OCI-LY7 (cell line): ENCODE measurements around the gene HIF1AN. TPM values are rescaled to one million over a fixed set of nuclear protein-coding genes. Genes with fewer than 3 reads are reported as not detected.

Source experiments
- BruUV-seq: library from RNA; stranded (reverse); fragments of 400-500 nt; replicated peaks from 2 replicates; lab custom pipeline; 2021; lab: Mats Ljungman, UMichigan
- CTCF ChIA-PET: fragments of 300-600 bp; sonication (Branson Sonifier 250); formaldehyde crosslinking; loops from one replicate; lab custom pipeline; 2022; ENCODE audit warnings: antibody characterized with exemption; ENCODE audit not compliant: unreplicated experiment; lab: Charles Lee
- POLR2A ChIA-PET: fragments of 300-600 bp; sonication (Branson Sonifier 250); formaldehyde crosslinking; loops from one replicate; lab custom pipeline; 2022; ENCODE audit warnings: antibody characterized with exemption; lab: Charles Lee
- DNase-seq: peaks from one replicate; pipeline ENCODE4 v3.0.0-alpha.2; 2015; ENCODE audit warnings: low spot score
- H2AFZ ChIP-seq: fragments of 200-600 bp; sonication (generic), shearing (Covaris generic); 2 replicates; pipeline ENCODE4 v1.6.1; 2014; ENCODE audit warnings: mild to moderate bottlenecking, antibody characterized with exemption, low read length, moderate library complexity
- H3K27ac ChIP-seq: fragments of 200-600 bp; sonication (generic); 2 replicates; pipeline ENCODE4 v1.5.1; 2014; ENCODE audit warnings: mixed run types, low read depth, mild to moderate bottlenecking, moderate library complexity, low read length, inconsistent platforms; ENCODE audit not compliant: poor library complexity, severe bottlenecking
- H3K36me3 ChIP-seq: fragments of 200-600 bp; sonication (generic); 2 replicates; pipeline ENCODE4 v1.6.1; 2014; ENCODE audit warnings: mild to moderate bottlenecking, antibody characterized with exemption, low read length, moderate library complexity, mixed read lengths; ENCODE audit not compliant: insufficient read depth
- H3K4me1 ChIP-seq: fragments of 200-600 bp; sonication (generic); 2 replicates; pipeline ENCODE4 v1.5.1; 2014; ENCODE audit warnings: mild to moderate bottlenecking, low read length; ENCODE audit not compliant: insufficient read depth, poor library complexity, severe bottlenecking
- H3K4me2 ChIP-seq: fragments of 200-600 bp; sonication (generic); 2 replicates; pipeline ENCODE4 v1.6.1; 2014; ENCODE audit warnings: mild to moderate bottlenecking, low read length
- H3K4me3 ChIP-seq: fragments of 200-600 bp; sonication (generic); 2 replicates; pipeline ENCODE4 v1.5.1; 2014; ENCODE audit warnings: mild to moderate bottlenecking, low read depth, low read length; ENCODE audit not compliant: poor library complexity, severe bottlenecking
- H3K79me2 ChIP-seq: fragments of 200-600 bp; sonication (generic); 2 replicates; pipeline ENCODE4 v1.6.1; 2016; ENCODE audit warnings: low read depth, mild to moderate bottlenecking, low read length, moderate library complexity, mixed read lengths; ENCODE audit not compliant: insufficient read depth
- H3K9me2 ChIP-seq: fragments of 200-600 bp; sonication (generic); 2 replicates; pipeline ENCODE4 v1.6.1; 2016; ENCODE audit warnings: mild to moderate bottlenecking, low read length, mixed read lengths; ENCODE audit not compliant: insufficient read depth
- H3K9me3 ChIP-seq: fragments of 200-600 bp; sonication (generic); 2 replicates; pipeline ENCODE4 v1.6.1; 2014; ENCODE audit warnings: mild to moderate bottlenecking, mixed run types, low read length, mixed read lengths
- H4K20me1 ChIP-seq: fragments of 200-600 bp; sonication (generic); 2 replicates; pipeline ENCODE4 v1.6.1; 2014; ENCODE audit warnings: mild to moderate bottlenecking, antibody characterized with exemption, low read length, moderate library complexity, mixed read lengths; ENCODE audit not compliant: insufficient read depth
- CTCF ChIP-seq: fragments of 200-600 bp; sonication (generic); conservative IDR thresholded peaks from 2 replicates; pipeline ENCODE4 v1.5.1; 2014; ENCODE audit warnings: mild to moderate bottlenecking, antibody characterized with exemption, low read length, moderate library complexity, mixed read lengths
- EZH2phosphoT487 ChIP-seq: fragments of 200-600 bp; sonication (generic); IDR thresholded peaks from 2 replicates; pipeline ENCODE4 v1.6.1; 2018; ENCODE audit warnings: low read depth, borderline replicate concordance, mild to moderate bottlenecking, mixed run types, antibody characterized with exemption, low read length, moderate library complexity, mixed read lengths
- intact Hi-C: fragments of 100-400 bp; cut with micrococcal nuclease; formaldehyde crosslinking; loops from one replicate; pipeline ENCODE4 v1.10.0; 2022; ENCODE audit not compliant: unreplicated experiment
- total RNA-seq, 2 experiments: library from RNA; depleted of rRNA in 1 of 2; stranded (reverse); fragments of >200 nt in 1 of 2; shearing (Covaris generic) in 1 of 2; gene quantifications; 2 replicates each; pipeline ENCODE4 v1.2.3, GENCODE V29; 2014 to 2022

Gene HIF1AN
- total RNA-seq, 2 experiments from 2014 or later, result 10.6 to 44.6 TPM

DNA sequence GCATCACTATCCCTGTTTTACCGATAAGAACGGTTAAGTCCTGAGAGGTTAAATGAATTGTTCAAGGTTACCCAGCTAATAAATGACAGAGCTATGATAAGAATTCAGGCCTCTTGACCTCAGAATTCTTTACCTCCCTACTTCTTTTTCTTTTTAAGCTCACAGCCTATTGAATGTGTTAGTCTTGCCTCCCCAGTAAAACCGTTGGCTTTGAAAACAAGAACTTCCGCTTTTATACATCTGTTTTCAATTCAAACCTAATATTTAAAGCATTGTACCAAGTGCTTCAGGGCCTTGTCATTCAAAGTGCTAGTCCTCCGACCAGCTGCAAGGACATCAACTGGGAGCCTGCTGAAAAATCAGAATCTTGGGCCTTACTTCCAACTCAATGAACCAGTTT lies 31.6 kb upstream of the HIF1AN start:
- Histone ChIP-seq H3K4me1 (peaks cover 19% of the 10 kb centered on the region), H3K27ac (peak overlapping the region; percentile 62), H3K36me3 (no peaks in the 10 kb centered on the region; the same call in 1 of the 2 replicates), H3K4me2 (no peak overlapping the region), H3K9me3 (no peaks in the 10 kb centered on the region), H2AFZ (peak overlapping the region; percentile 54; the same call in 1 of the 2 replicates), H4K20me1 (no peaks in the 10 kb centered on the region), H3K79me2 (no peaks in the 10 kb centered on the region), H3K4me3 (no peak overlapping the region), H3K9me2 (no peaks in the 10 kb centered on the region)
- DNase-seq, result peak; percentile 67
- ChIA-PET POLR2A (interaction anchor here (1.1 to 1.3 kb wide), 2 partner anchors 9 to 206 kb away, joined by 3 to 5 read pairs; no protein-coding TSS in a partner anchor), CTCF (no interaction called here)
- no TSS peak for BruUV-seq
- no peak for TF ChIP-seq EZH2phosphoT487
- TF ChIP-seq CTCF, result no peak
- intact Hi-C loops, result no loop called here

DNA sequence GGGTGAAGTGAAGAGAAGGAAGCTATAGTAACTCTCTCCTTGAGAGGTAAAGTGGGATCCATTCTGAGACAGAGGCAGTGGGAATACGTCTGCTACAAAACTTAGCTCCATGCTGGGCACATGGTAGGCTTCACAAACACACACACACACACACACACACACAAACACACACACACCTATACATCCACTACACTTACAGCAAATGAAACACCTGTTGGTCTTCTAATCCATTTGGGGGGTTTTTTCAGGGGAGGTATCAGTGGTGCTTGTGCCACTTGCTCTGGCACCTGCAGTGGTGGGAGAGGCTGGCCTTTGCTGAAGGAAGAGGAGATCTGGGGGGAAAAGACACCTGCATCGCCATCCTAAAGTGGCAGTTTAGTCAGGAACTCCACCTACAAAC lies 30.6 kb upstream of the HIF1AN start:
- no peak overlapping the region for H2AFZ ChIP-seq
- no peak overlapping the region for H3K4me2 ChIP-seq
- H3K9me2 ChIP-seq, result no peaks in the 10 kb centered on the region
- H3K9me3 ChIP-seq, result no peaks in the 10 kb centered on the region
- H3K79me2 ChIP-seq, result no peaks in the 10 kb centered on the region
- no peak overlapping the region for H3K4me3 ChIP-seq
- no peaks in the 10 kb centered on the region; the same call in 1 of the 2 replicates for H3K36me3 ChIP-seq
- CTCF ChIA-PET, result no interaction called here
- BruUV-seq, result no TSS peak
- H4K20me1 ChIP-seq, result no peaks in the 10 kb centered on the region
- TF ChIP-seq EZH2phosphoT487 (no peak), CTCF (no peak)
- no peak overlapping the region for H3K27ac ChIP-seq
- intact Hi-C loops, result loop anchor here (5.0 kb wide), 1 partner anchor 203 kb away; no protein-coding TSS in a partner anchor
- H3K4me1 ChIP-seq, result peaks cover 19% of the 10 kb centered on the region
- no peak for DNase-seq
- POLR2A ChIA-PET, result interaction anchor here (1.1 to 1.3 kb wide), 2 partner anchors 10 to 207 kb away, joined by 3 to 5 read pairs; no protein-coding TSS in a partner anchor

GRCh38 chr10:100506596-100507356 lies 29.0 kb upstream of the HIF1AN start:
- Histone ChIP-seq H4K20me1 (no peaks in the 10 kb centered on the region), H2AFZ (no peak overlapping the region), H3K27ac (no peak overlapping the region), H3K9me3 (no peaks in the 10 kb centered on the region), H3K4me1 (peaks cover 27% of the 10 kb centered on the region), H3K79me2 (no peaks in the 10 kb centered on the region), H3K4me3 (no peak overlapping the region), H3K36me3 (no peaks in the 10 kb centered on the region; the same call in 1 of the 2 replicates), H3K9me2 (no peaks in the 10 kb centered on the region), H3K4me2 (no peak overlapping the region)
- intact Hi-C loops, result loop anchor here (5.0 kb wide), 1 partner anchor 204 kb away; no protein-coding TSS in a partner anchor
- ChIA-PET POLR2A (no interaction called here), CTCF (no interaction called here)
- TF ChIP-seq CTCF (no peak), EZH2phosphoT487 (no peak)
- DNase-seq, result no peak
- BruUV-seq, result no TSS peak
